ENCODE data around the gene SCLT1.

The SCLT1 gene

GRCh38 chr4:128961405-128961804 is 131.9 kb downstream of the SCLT1 start:
- TF ChIP-seq CTCF (IDR thresholded peaks at IDR 0.05; ENCODE audit: borderline replicate concordance, insufficient read depth, low read depth, low read length) = no peak
- no peak overlapping the region for H3K4me3 ChIP-seq (ENCODE audit: low read depth, low read length)

- H3K4me3 ChIP-seq (ENCODE audit: low read depth, low read length) = no peak overlapping the region
Measured at GRCh38 chr4:128958194-128958593, 135.1 kb downstream of the SCLT1 start.

GRCh38 chr4:128957459-128957858 is 135.9 kb downstream of the SCLT1 start:
- TF ChIP-seq CTCF (IDR thresholded peaks at IDR 0.05; ENCODE audit: borderline replicate concordance, insufficient read depth, low read depth, low read length) = no peak
- H3K4me3 ChIP-seq (ENCODE audit: low read depth, low read length) = no peak overlapping the region

More at GRCh38 chr4:128958194-128958593, 135.1 kb downstream of the SCLT1 start:
- TF ChIP-seq CTCF (IDR thresholded peaks at IDR 0.05; ENCODE audit: borderline replicate concordance, insufficient read depth, low read depth, low read length) = no peak

- no peak for TF ChIP-seq CTCF (IDR thresholded peaks at IDR 0.05; ENCODE audit: borderline replicate concordance, insufficient read depth, low read depth, low read length)
- no peak overlapping the region for H3K4me3 ChIP-seq (ENCODE audit: low read depth, low read length)
Measured at GRCh38 chr4:128955751-128956150, 137.6 kb downstream of the SCLT1 start.

GRCh38 chr4:128954941-128955340 is 138.4 kb downstream of the SCLT1 start:
- H3K4me3 ChIP-seq (ENCODE audit: low read depth, low read length) = no peak overlapping the region
- TF ChIP-seq CTCF (IDR thresholded peaks at IDR 0.05; ENCODE audit: borderline replicate concordance, insufficient read depth, low read depth, low read length) = no peak

GRCh38 chr4:128951316-128951715 is 142.0 kb downstream of the SCLT1 start:
- H3K4me3 ChIP-seq (ENCODE audit: low read depth, low read length) = no peak overlapping the region
- no peak for TF ChIP-seq CTCF (IDR thresholded peaks at IDR 0.05; ENCODE audit: borderline replicate concordance, insufficient read depth, low read depth, low read length)

GRCh38 chr4:128950796-128951195 is 142.5 kb downstream of the SCLT1 start:
- H3K4me3 ChIP-seq (ENCODE audit: low read depth, low read length) = no peak overlapping the region
- no peak for TF ChIP-seq CTCF (IDR thresholded peaks at IDR 0.05; ENCODE audit: borderline replicate concordance, insufficient read depth, low read depth, low read length)

Measured in GM12875 (cell line).